Measurements from ENCODE around the gene SHMT1.
"Not testable (repeated sequence)": the region's sequence is repeated elsewhere in the genome, so short reads cannot be mapped to it uniquely, and the experiment has no call there.

The SHMT1 gene

GRCh38 chr17:18378205-18378505 is 14.8 kb upstream of the SHMT1 start:
- DNase-seq (ENCODE audit: low read depth), result no peak
- TF ChIP-seq CTCF (conservative IDR thresholded peaks at IDR 0.05; ENCODE audit: control insufficient read depth, insufficient read depth, low read depth, low read length), result no peak
- H3K4me3 ChIP-seq (ENCODE audit: control insufficient read depth, low read depth, low read length), result no peak overlapping the region

- no peak for TF ChIP-seq CTCF (conservative IDR thresholded peaks at IDR 0.05; ENCODE audit: control insufficient read depth, insufficient read depth, low read depth, low read length)
- H3K4me3 ChIP-seq (ENCODE audit: control insufficient read depth, low read depth, low read length), result no peak within 1 kb of the TSS
- DNase-seq (ENCODE audit: low read depth), result no peak
Observed at GRCh38 chr17:18377437-18378204, 14.3 kb upstream of the SHMT1 start, which contains the start of gene EVPLL. Gene EVPLL (plus strand): TSS chr17:18377778. CDS start chr17:18380938, 3,160 bp downstream.

GRCh38 chr17:18374216-18374615 is 10.9 kb upstream of the SHMT1 start:
- H3K4me3 ChIP-seq (ENCODE audit: control insufficient read depth, low read depth, low read length), result no peak overlapping the region
- no peak for DNase-seq (ENCODE audit: low read depth)
- no peak for TF ChIP-seq CTCF (conservative IDR thresholded peaks at IDR 0.05; ENCODE audit: control insufficient read depth, insufficient read depth, low read depth, low read length)

GRCh38 chr17:18373181-18373580 is 9.8 kb upstream of the SHMT1 start:
- DNase-seq (ENCODE audit: low read depth), result not testable (repeated sequence)

GRCh38 chr17:18371455-18371854 is 8.1 kb upstream of the SHMT1 start:
- DNase-seq (ENCODE audit: low read depth), result no peak
- TF ChIP-seq CTCF (conservative IDR thresholded peaks at IDR 0.05; ENCODE audit: control insufficient read depth, insufficient read depth, low read depth, low read length), result no peak
- H3K4me3 ChIP-seq (ENCODE audit: control insufficient read depth, low read depth, low read length), result no peak overlapping the region

More at GRCh38 chr17:18373181-18373580, 9.8 kb upstream of the SHMT1 start:
- H3K4me3 ChIP-seq (ENCODE audit: control insufficient read depth, low read depth, low read length), result not testable (repeated sequence)

- no peak for DNase-seq (ENCODE audit: low read depth)
- no peak overlapping the region for H3K4me3 ChIP-seq (ENCODE audit: control insufficient read depth, low read depth, low read length)
- no peak for TF ChIP-seq CTCF (conservative IDR thresholded peaks at IDR 0.05; ENCODE audit: control insufficient read depth, insufficient read depth, low read depth, low read length)
Observed at GRCh38 chr17:18370761-18371160, 7.4 kb upstream of the SHMT1 start.

- H3K4me3 ChIP-seq (ENCODE audit: control insufficient read depth, low read depth, low read length), result no peak overlapping the region
- no peak for TF ChIP-seq CTCF (conservative IDR thresholded peaks at IDR 0.05; ENCODE audit: control insufficient read depth, insufficient read depth, low read depth, low read length)
- no peak for DNase-seq (ENCODE audit: low read depth)
Observed at GRCh38 chr17:18368946-18369345, 5.6 kb upstream of the SHMT1 start.

Data from fibroblast of mammary gland (primary cell).